IMR-90 (cell line): ENCODE data around the gene RBKS. TPM values are rescaled to one million over a fixed set of nuclear protein-coding genes. Genes with fewer than 3 reads are reported as not detected.

Source experiments
- ATAC-seq: fragments of 200-7000 bp; cut with Tn5 transposase; 2 replicates; pipeline ENCODE4 v1.9.1; 2020; ENCODE audit warnings: low read depth, mild to moderate bottlenecking, moderate library complexity
- BruUV-seq: library from RNA; stranded (reverse); fragments of 400-500 nt; replicated peaks from 2 replicates; lab custom pipeline; 2021; lab: Mats Ljungman, UMichigan
- CTCF ChIA-PET: fragments of 300-600 bp; formaldehyde crosslinking; extraction: SDS; loops from one replicate; lab custom pipeline; 2021; ENCODE audit warnings: antibody characterized with exemption; lab: Yijun Ruan, JAX
- POLR2A ChIA-PET: fragments of 300-600 bp; sonication (Branson Sonifier 250); formaldehyde crosslinking; loops from one replicate; lab custom pipeline; 2022; ENCODE audit warnings: antibody characterized with exemption; ENCODE audit not compliant: unreplicated experiment; lab: Charles Lee
- DNase-seq: peaks from one replicate; pipeline ENCODE4 v3.0.0; 2013
- H2AFZ ChIP-seq: replicated peaks from 2 replicates; pipeline ENCODE3; 2013; ENCODE audit warnings: low read length, mild to moderate bottlenecking; ENCODE audit not compliant: poor library complexity
- H2AK5ac ChIP-seq: 2 replicates; pipeline ENCODE4 v1.6.1; 2013; ENCODE audit warnings: low read depth, low read length, inconsistent platforms
- H2AK9ac ChIP-seq: replicated peaks from 2 replicates; pipeline ENCODE3; 2013; ENCODE audit warnings: mild to moderate bottlenecking, low read depth, low read length, moderate library complexity; ENCODE audit not compliant: poor library complexity
- H2BK120ac ChIP-seq: 2 replicates; pipeline ENCODE4 v1.6.1; 2013; ENCODE audit warnings: low read depth, low read length, inconsistent platforms
- H2BK15ac ChIP-seq: 3 replicates; pipeline ENCODE4 v1.6.1; 2013; ENCODE audit warnings: low read depth, low read length, inconsistent platforms
- H2BK20ac ChIP-seq: 2 replicates; pipeline ENCODE4 v1.6.1; 2013; ENCODE audit warnings: low read depth, mild to moderate bottlenecking, inconsistent platforms, low read length, moderate library complexity
- H2BK5ac ChIP-seq: 2 replicates; pipeline ENCODE4 v1.6.1; 2013; ENCODE audit warnings: mild to moderate bottlenecking, low read depth, low read length, inconsistent platforms; ENCODE audit not compliant: poor library complexity, severe bottlenecking
- H3K14ac ChIP-seq: replicated peaks from 2 replicates; pipeline ENCODE4 v1.6.1; 2013; ENCODE audit warnings: low read depth, low read length, inconsistent platforms
- H3K18ac ChIP-seq: 2 replicates; pipeline ENCODE4 v1.6.1; 2013; ENCODE audit warnings: low read depth, low read length, control low read depth
- H3K23ac ChIP-seq: 2 replicates; pipeline ENCODE4 v1.6.1; 2013; ENCODE audit warnings: low read depth, low read length, inconsistent platforms
- H3K27ac ChIP-seq: 2 replicates; pipeline ENCODE4 v1.5.1; 2013; ENCODE audit warnings: mild to moderate bottlenecking, control low read depth, low read length; ENCODE audit not compliant: insufficient read depth
- H3K27me3 ChIP-seq: 2 replicates; pipeline ENCODE4 v1.6.1; 2013; ENCODE audit warnings: low read length; ENCODE audit not compliant: control insufficient read depth, insufficient read depth
- H3K36me3 ChIP-seq: 2 replicates; pipeline ENCODE4 v1.6.1; 2013; ENCODE audit warnings: low read length, mixed read lengths; ENCODE audit not compliant: control insufficient read depth, insufficient read depth
- H3K4ac ChIP-seq: 2 replicates; pipeline ENCODE4 v1.6.1; 2013; ENCODE audit warnings: low read depth, low read length, inconsistent platforms
- H3K4me1 ChIP-seq: 2 replicates; pipeline ENCODE4 v1.6.1; 2013; ENCODE audit warnings: low read length, mixed read lengths; ENCODE audit not compliant: control insufficient read depth, insufficient read depth
- H3K4me2 ChIP-seq: 2 replicates; pipeline ENCODE4 v1.6.1; 2013; ENCODE audit warnings: low read depth, mild to moderate bottlenecking, control low read depth, low read length, moderate library complexity
- H3K4me3 ChIP-seq: 2 replicates; pipeline ENCODE4 v1.5.1; 2013; ENCODE audit warnings: low read depth, mild to moderate bottlenecking, control low read depth, low read length, moderate library complexity; ENCODE audit not compliant: insufficient read depth
- H3K56ac ChIP-seq: 2 replicates; pipeline ENCODE4 v1.6.1; 2013; ENCODE audit warnings: low read length, inconsistent platforms; ENCODE audit not compliant: insufficient read depth; ENCODE audit errors: extremely low read depth
- H3K79me1 ChIP-seq, 2 experiments: 2 replicates each; pipeline ENCODE4 v1.6.1; 2013; ENCODE audit warnings: low read length in 2 of 2, inconsistent platforms in 1 of 2, low read depth in 1 of 2
- H3K9ac ChIP-seq: 2 replicates; pipeline ENCODE4 v1.6.1; 2013; ENCODE audit warnings: low read depth, low read length, control low read depth
- H3K9me1 ChIP-seq: 2 replicates; pipeline ENCODE4 v1.6.1; 2013; ENCODE audit warnings: low read length, inconsistent platforms; ENCODE audit not compliant: insufficient read depth
- H3K9me3 ChIP-seq: 2 replicates; pipeline ENCODE4 v1.6.1; 2013; ENCODE audit warnings: low read length; ENCODE audit not compliant: control insufficient read depth, insufficient read depth
- H4K20me1 ChIP-seq: 2 replicates; pipeline ENCODE4 v1.6.1; 2013; ENCODE audit warnings: low read length, inconsistent platforms; ENCODE audit not compliant: insufficient read depth
- H4K5ac ChIP-seq: 2 replicates; pipeline ENCODE4 v1.6.1; 2013; ENCODE audit warnings: mild to moderate bottlenecking, low read depth, low read length, control low read depth
- H4K8ac ChIP-seq, 2 experiments: 2 replicates each; pipeline ENCODE4 v1.6.1; 2013; ENCODE audit warnings: low read depth in 2 of 2, low read length in 2 of 2, control low read depth in 1 of 2, inconsistent platforms in 1 of 2
- H4K91ac ChIP-seq: 2 replicates; pipeline ENCODE4 v1.6.1; 2013; ENCODE audit warnings: low read depth, low read length, inconsistent platforms; ENCODE audit not compliant: insufficient read depth
- BHLHE40 ChIP-seq: fragments of 150-350 bp; IDR thresholded peaks from 2 replicates; pipeline ENCODE4 v1.6.1; 2016; ENCODE audit warnings: mild to moderate bottlenecking, low read depth, low read length
- CHD1 ChIP-seq: IDR thresholded peaks from 2 replicates; pipeline ENCODE4 v1.6.1; 2012; ENCODE audit warnings: low read depth, low read length, improper control_type of control experiment
- FOS ChIP-seq: fragments of 150-350 bp; IDR thresholded peaks from 2 replicates; pipeline ENCODE4 v1.6.1; 2016; ENCODE audit warnings: low read depth, low read length
- MAFK ChIP-seq: IDR thresholded peaks from 2 replicates; pipeline ENCODE4 v1.6.1; 2012; ENCODE audit warnings: low read depth, low read length, improper control_type of control experiment
- MAZ ChIP-seq: IDR thresholded peaks from 2 replicates; pipeline ENCODE4 v1.6.1; 2012; ENCODE audit warnings: low read depth, mild to moderate bottlenecking, low read length, improper control_type of control experiment, moderate library complexity, borderline replicate concordance
- POLR2A ChIP-seq: IDR thresholded peaks from 2 replicates; pipeline ENCODE4 v1.6.1; 2012; ENCODE audit warnings: mild to moderate bottlenecking, low read depth, low read length
- RFX5 ChIP-seq: IDR thresholded peaks from 2 replicates; pipeline ENCODE4 v1.8.0; 2012; ENCODE audit warnings: low read depth, mild to moderate bottlenecking, low read length, moderate library complexity
- WGBS, 2 experiments: methylation state at CpG; one replicate each; pipeline versions ENCODE4 v1.1.5 to v1.1.7; 2013; ENCODE audit warnings: missing lambda C conversion rate in 2 of 2; ENCODE audit not compliant: insufficient read length in 1 of 2; ENCODE audit errors: extremely low coverage in 2 of 2; 5-methylcytosine and 5-hydroxymethylcytosine counted together
- dilution Hi-C: fragments of 300-500 bp; cut with HindIII; formaldehyde crosslinking; loops from one replicate; pipeline ENCODE4 v1.14.3; 2018; ENCODE audit warnings: low sequenced_read_pairs; ENCODE audit not compliant: unreplicated experiment
- in situ Hi-C: fragments of 300-500 bp; cut with MboI; formaldehyde crosslinking; loops from 3 replicates; pipeline ENCODE4 v1.14.3; 2019; ENCODE audit warnings: low sequenced_read_pairs, inconsistent platforms, mixed read lengths
- intact Hi-C: fragments of 100-400 bp; cut with micrococcal nuclease; formaldehyde crosslinking; loops from 2 replicates; pipeline ENCODE4 v1.10.0; 2022
- polyA plus RNA-seq, 3 experiments: library from polyadenylated mRNA; depleted of rRNA; stranded (reverse); fragments of >200 nt; gene quantifications; 2 replicates each; pipeline ENCODE4 v1.2.3, GENCODE V29; 2012; ENCODE audit warnings: low replicate concordance in 1 of 3
- total RNA-seq: library from RNA; depleted of rRNA; stranded (reverse); fragments of >200 nt; gene quantifications from 2 replicates; pipeline ENCODE4 v1.2.3, GENCODE V29; 2012

The RBKS gene
- total and polyA plus RNA-seq, 2 of the 4 experiments (the other 2 are of a cell fraction) = 1.1 to 1.4 TPM

GRCh38 chr2:27907547-27907946 lies 17.4 kb upstream of the RBKS start:
- peaks cover 4 to 14% of the 10 kb centered on the region in 2 experiments; a peak in 2 of 4 replicates for H3K79me1 ChIP-seq
- no TSS peak for BruUV-seq
- H3K18ac ChIP-seq = no peak overlapping the region
- H2BK120ac ChIP-seq = no peak overlapping the region
- H3K27me3 ChIP-seq = no peaks in the 10 kb centered on the region
- no peak overlapping the region for H3K14ac ChIP-seq
- ChIA-PET POLR2A (no interaction called here), CTCF (no interaction called here)
- H4K8ac ChIP-seq = no peak overlapping the region
- H2AK9ac ChIP-seq = no peak overlapping the region
- no peak for ATAC-seq
- no peak overlapping the region for H3K4me3 ChIP-seq
- H3K4me2 ChIP-seq = no peak overlapping the region
- H2AFZ ChIP-seq = no peak overlapping the region
- H2BK5ac ChIP-seq = no peak overlapping the region
- H4K5ac ChIP-seq = no peak overlapping the region
- H4K91ac ChIP-seq = no peak overlapping the region
- H3K23ac ChIP-seq = no peak overlapping the region
- H2BK20ac ChIP-seq = no peak overlapping the region
- no peaks in the 10 kb centered on the region; the same call in 1 of the 2 replicates for H3K4me1 ChIP-seq
- no peaks in the 10 kb centered on the region for H3K9me1 ChIP-seq
- H2AK5ac ChIP-seq = no peak overlapping the region
- H2BK15ac ChIP-seq = no peak overlapping the region
- H3K9me3 ChIP-seq = no peaks in the 10 kb centered on the region
- no peaks in the 10 kb centered on the region for H4K20me1 ChIP-seq
- H3K9ac ChIP-seq = no peak overlapping the region
- H3K4ac ChIP-seq = no peak overlapping the region
- DNase-seq = peak; percentile 23
- H3K27ac ChIP-seq = no peak overlapping the region
- H3K36me3 ChIP-seq = no peaks in the 10 kb centered on the region
- no peak for TF ChIP-seq CHD1
- TF ChIP-seq RFX5 = no peak
- no peak for TF ChIP-seq MAZ
- TF ChIP-seq FOS = no peak
- no peak for TF ChIP-seq BHLHE40
- no peak for TF ChIP-seq MAFK
- TF ChIP-seq POLR2A = no peak
- H3K56ac ChIP-seq = no peak overlapping the region
- in situ Hi-C loops = no loop called here
- dilution Hi-C loops = no loop called here
- intact Hi-C loops = no loop called here
- no CpG with 5 or more reads among the region's 3 CpGs for WGBS, 2 experiments
